Measurements from ENCODE around the gene C10orf95.

Gene C10orf95

GRCh38 chr10:102419269-102420180 is 31.8 kb downstream of the C10orf95 start:
- H3K36me3 Mint-ChIP-seq: peaks cover 5% of the 10 kb centered on the region
- H3K4me1 Mint-ChIP-seq: peaks cover 50% of the 10 kb centered on the region
- ATAC-seq: no peak
- peak overlapping the region; percentile 84 for H3K27ac Mint-ChIP-seq
- no peaks in the 10 kb centered on the region for H3K9me3 Mint-ChIP-seq
- H3K27me3 Mint-ChIP-seq: peaks cover 50% of the 10 kb centered on the region
- H3K4me3 Mint-ChIP-seq: peak overlapping the region; percentile 98

- no peak for ATAC-seq
- Mint-ChIP-seq H3K9me3 (no peaks in the 10 kb centered on the region), H3K27me3 (peaks cover 57% of the 10 kb centered on the region), H3K36me3 (peaks cover 5% of the 10 kb centered on the region), H3K4me1 (peaks cover 53% of the 10 kb centered on the region), H3K27ac (peak within 1 kb of the TSS; percentile 84), H3K4me3 (peak within 1 kb of the TSS; percentile 98)
These were observed 32.6 kb downstream of the C10orf95 start, which contains the start of gene PSD for GRCh38 chr10:102418622-102419268. Gene PSD, minus strand, starts transcription at chr10:102418785. Its CDS starts 1,747 bp downstream, at chr10:102417038.

GRCh38 chr10:102416695-102417094 is 34.6 kb downstream of the C10orf95 start:
- H3K4me3 Mint-ChIP-seq: no peak overlapping the region
- no peaks in the 10 kb centered on the region for H3K36me3 Mint-ChIP-seq
- peaks cover 69% of the 10 kb centered on the region for H3K27me3 Mint-ChIP-seq
- no peak for ATAC-seq
- no peaks in the 10 kb centered on the region for H3K9me3 Mint-ChIP-seq
- no peak overlapping the region for H3K27ac Mint-ChIP-seq
- H3K4me1 Mint-ChIP-seq: peaks cover 47% of the 10 kb centered on the region

- no peak for ATAC-seq
- Mint-ChIP-seq H3K4me1 (peaks cover 52% of the 10 kb centered on the region), H3K27ac (no peak overlapping the region), H3K4me3 (no peak overlapping the region), H3K9me3 (no peaks in the 10 kb centered on the region), H3K27me3 (peaks cover 73% of the 10 kb centered on the region), H3K36me3 (no peaks in the 10 kb centered on the region)
These were observed 35.1 kb downstream of the C10orf95 start for GRCh38 chr10:102416283-102416682.

GRCh38 chr10:102414749-102415148 is 36.6 kb downstream of the C10orf95 start:
- Mint-ChIP-seq H3K4me3 (no peak overlapping the region), H3K9me3 (no peaks in the 10 kb centered on the region), H3K27ac (no peak overlapping the region), H3K4me1 (peaks cover 53% of the 10 kb centered on the region), H3K36me3 (no peaks in the 10 kb centered on the region), H3K27me3 (peaks cover 86% of the 10 kb centered on the region)
- no peak for ATAC-seq

GRCh38 chr10:102413806-102414561 is 37.4 kb downstream of the C10orf95 start:
- Mint-ChIP-seq H3K4me3 (no peak overlapping the region), H3K27ac (no peak overlapping the region)

GRCh38 chr10:102413053-102413705 is 38.2 kb downstream of the C10orf95 start:
- H3K27me3 Mint-ChIP-seq: peaks cover 86% of the 10 kb centered on the region
- no peak overlapping the region for H3K27ac Mint-ChIP-seq
- ATAC-seq: peak; percentile 31
- H3K9me3 Mint-ChIP-seq: no peaks in the 10 kb centered on the region
- H3K4me1 Mint-ChIP-seq: peaks cover 52% of the 10 kb centered on the region
- no peaks in the 10 kb centered on the region for H3K36me3 Mint-ChIP-seq
- no peak overlapping the region for H3K4me3 Mint-ChIP-seq

More at GRCh38 chr10:102413806-102414561, 37.4 kb downstream of the C10orf95 start:
- Mint-ChIP-seq H3K9me3 (no peaks in the 10 kb centered on the region), H3K27me3 (peaks cover 87% of the 10 kb centered on the region), H3K36me3 (no peaks in the 10 kb centered on the region), H3K4me1 (peaks cover 51% of the 10 kb centered on the region)
- ATAC-seq: no peak

GRCh38 chr10:102412293-102412692 is 39.0 kb downstream of the C10orf95 start:
- H3K4me3 Mint-ChIP-seq: no peak overlapping the region
- no peaks in the 10 kb centered on the region for H3K9me3 Mint-ChIP-seq

GRCh38 chr10:102411341-102412255 is 39.7 kb downstream of the C10orf95 start:
- Mint-ChIP-seq H3K4me1 (peaks cover 49% of the 10 kb centered on the region), H3K4me3 (peak overlapping the region; percentile 30)
- no peak for ATAC-seq

More at GRCh38 chr10:102412293-102412692, 39.0 kb downstream of the C10orf95 start:
- Mint-ChIP-seq H3K27me3 (peaks cover 86% of the 10 kb centered on the region), H3K27ac (no peak overlapping the region), H3K36me3 (no peaks in the 10 kb centered on the region), H3K4me1 (peaks cover 49% of the 10 kb centered on the region)
- ATAC-seq: no peak

GRCh38 chr10:102410429-102411073 is 40.8 kb downstream of the C10orf95 start:
- H3K36me3 Mint-ChIP-seq: no peaks in the 10 kb centered on the region
- peaks cover 49% of the 10 kb centered on the region for H3K4me1 Mint-ChIP-seq
- peak overlapping the region; percentile 40 for H3K4me3 Mint-ChIP-seq
- H3K27me3 Mint-ChIP-seq: peaks cover 75% of the 10 kb centered on the region
- H3K27ac Mint-ChIP-seq: no peak overlapping the region
- ATAC-seq: no peak
- H3K9me3 Mint-ChIP-seq: no peaks in the 10 kb centered on the region

More at GRCh38 chr10:102411341-102412255, 39.7 kb downstream of the C10orf95 start:
- Mint-ChIP-seq H3K27ac (no peak overlapping the region), H3K27me3 (peaks cover 86% of the 10 kb centered on the region), H3K36me3 (no peaks in the 10 kb centered on the region), H3K9me3 (no peaks in the 10 kb centered on the region)

- no peaks in the 10 kb centered on the region for H3K9me3 Mint-ChIP-seq
- peaks cover 47% of the 10 kb centered on the region for H3K4me1 Mint-ChIP-seq
- no peaks in the 10 kb centered on the region for H3K36me3 Mint-ChIP-seq
- H3K27me3 Mint-ChIP-seq: peaks cover 68% of the 10 kb centered on the region
- peak overlapping the region; percentile 40 for H3K4me3 Mint-ChIP-seq
- no peak overlapping the region for H3K27ac Mint-ChIP-seq
- no peak for ATAC-seq
These were observed 41.5 kb downstream of the C10orf95 start for GRCh38 chr10:102409604-102410428.

GRCh38 chr10:102408728-102409603 is 42.4 kb downstream of the C10orf95 start:
- H3K4me1 Mint-ChIP-seq: peaks cover 40% of the 10 kb centered on the region
- no peak overlapping the region for H3K27ac Mint-ChIP-seq
- H3K36me3 Mint-ChIP-seq: no peaks in the 10 kb centered on the region
- ATAC-seq: peak; percentile 58
- no peaks in the 10 kb centered on the region for H3K9me3 Mint-ChIP-seq
- H3K27me3 Mint-ChIP-seq: peaks cover 60% of the 10 kb centered on the region
- peak overlapping the region; percentile 40 for H3K4me3 Mint-ChIP-seq

Measured in stimulated activated memory B cell treated with anti-CD40 and anti-IgM and Interleukin-4, amounts not matched to agents 10 μg/mL and 1 μg/mL and 100 μg/mL, for 72 hours (primary cell).